HCT116 (cell line): ENCODE results near the gene ZNF319. TPM values are rescaled to one million over a fixed set of nuclear protein-coding genes. Genes with fewer than 3 reads are reported as not detected.

Experiments
- ATAC-seq: fragments of 200-7000 bp; cut with Tn5 transposase; 2 replicates; pipeline ENCODE4 v1.9.1; 2020; ENCODE audit warnings: mild to moderate bottlenecking, moderate library complexity
- BruUV-seq: library from RNA; stranded (reverse); fragments of 400-500 nt; replicated peaks from 2 replicates; lab custom pipeline; 2021; lab: Mats Ljungman, UMichigan
- CTCF ChIA-PET: fragments of 300-600 bp; sonication (Branson Sonifier 250); formaldehyde crosslinking; loops from one replicate; lab custom pipeline; 2021; ENCODE audit warnings: antibody characterized with exemption; lab: Charles Lee
- POLR2A ChIA-PET: fragments of 300-600, 350-600 bp; sonication (Branson Sonifier 250); formaldehyde crosslinking; loops from one replicate; lab custom pipeline; 2021; ENCODE audit warnings: antibody characterized with exemption; lab: Charles Lee
- RAD21 ChIA-PET, 2 experiments: fragments of 300-600 bp; sonication (Branson Sonifier 250); formaldehyde crosslinking; loops; one replicate each; lab custom pipeline; 2023; ENCODE audit warnings: low total read pairs in 2 of 2; ENCODE audit not compliant: uncharacterized antibody in 2 of 2, unreplicated experiment in 2 of 2, low non-redundant PET in 1 of 2; lab: Charles Lee
- DNase-seq: peaks from one replicate; pipeline ENCODE4 v3.0.0-alpha.2; 2010; ENCODE audit warnings: low read depth, low spot score
- H2AFZ ChIP-seq: fragments of 200-600 bp; shearing (Covaris generic), sonication (generic); 2 replicates; pipeline ENCODE4 v1.6.1; 2017; ENCODE audit warnings: low read depth, mixed run types, mixed read lengths, antibody characterized with exemption, low read length; ENCODE audit not compliant: poor library complexity, severe bottlenecking
- H3K27ac ChIP-seq: 2 replicates; pipeline ENCODE4 v1.5.1; 2012; ENCODE audit warnings: low read depth, low read length
- H3K27me3 ChIP-seq: fragments of 200-600 bp; sonication (generic); 2 replicates; pipeline ENCODE4 v1.6.1; 2016; ENCODE audit warnings: mixed run types, low read length, mixed read lengths; ENCODE audit not compliant: insufficient read depth
- H3K36me3 ChIP-seq, 2 experiments: fragments of 200-500 bp in 1 of 2; fragments of 200-600 bp in 1 of 2; sonication (Bioruptor generic) in 1 of 2; sonication (generic) in 1 of 2; 2 replicates each; pipeline versions ENCODE4 v1.5.1 to v1.6.1; 2014 to 2016; ENCODE audit warnings: low read length in 2 of 2, inconsistent platforms in 1 of 2, mixed read lengths in 1 of 2, mixed run types in 1 of 2; ENCODE audit not compliant: insufficient read depth in 2 of 2, control insufficient read depth in 1 of 2
- H3K4me1 ChIP-seq, 2 experiments: fragments of 200-600 bp in 1 of 2; sonication (generic) in 1 of 2; 2 replicates each; pipeline versions ENCODE4 v1.5.1 to v1.6.1; 2012 to 2017; ENCODE audit warnings: low read length in 2 of 2, inconsistent platforms in 1 of 2, mild to moderate bottlenecking in 1 of 2, mixed read lengths in 1 of 2, mixed run types in 1 of 2, moderate library complexity in 1 of 2; ENCODE audit not compliant: insufficient read depth in 2 of 2, control insufficient read depth in 1 of 2
- H3K4me2 ChIP-seq: fragments of 200-600 bp; sonication (generic); 2 replicates; pipeline ENCODE4 v1.6.1; 2017; ENCODE audit warnings: mixed run types, low read length, mixed read lengths
- H3K4me3 ChIP-seq, 2 experiments: fragments of 200-600 bp in 1 of 2; sonication (generic) in 1 of 2; replicated peaks in 1 of 2; 2 replicates each; pipeline ENCODE4 v1.5.1; 2011 to 2016; ENCODE audit warnings: low read length in 2 of 2, control low read depth in 1 of 2, low read depth in 1 of 2, mild to moderate bottlenecking in 1 of 2, mixed read lengths in 1 of 2, mixed run types in 1 of 2
- H3K79me2 ChIP-seq: fragments of 200-600 bp; sonication (generic); 2 replicates; pipeline ENCODE4 v1.6.1; 2017; ENCODE audit warnings: mild to moderate bottlenecking, mixed run types, low read length, moderate library complexity, mixed read lengths; ENCODE audit not compliant: insufficient read depth
- H3K9ac ChIP-seq: fragments of 200-600 bp; sonication (generic); 2 replicates; pipeline ENCODE4 v1.6.1; 2016; ENCODE audit warnings: low read length, mixed read lengths
- H3K9me2 ChIP-seq: fragments of 200-600 bp; sonication (generic), shearing (Covaris generic); 2 replicates; pipeline ENCODE4 v1.6.1; 2017; ENCODE audit warnings: mixed run types, mild to moderate bottlenecking, moderate library complexity; ENCODE audit not compliant: insufficient read depth
- H3K9me3 ChIP-seq, 2 experiments: fragments of 200-500 bp in 1 of 2; fragments of 200-600 bp in 1 of 2; sonication (Bioruptor generic) in 1 of 2; sonication (generic) in 1 of 2; 2 replicates each; pipeline ENCODE4 v1.6.1; 2014 to 2017; ENCODE audit warnings: low read length in 2 of 2, mixed read lengths in 2 of 2, inconsistent platforms in 1 of 2, low read depth in 1 of 2, mild to moderate bottlenecking in 1 of 2, mixed run types in 1 of 2, moderate library complexity in 1 of 2; ENCODE audit not compliant: control insufficient read depth in 1 of 2, insufficient read depth in 1 of 2
- H4K20me1 ChIP-seq: fragments of 200-600 bp; sonication (generic), shearing (Covaris generic); 2 replicates; pipeline ENCODE4 v1.6.1; 2017; ENCODE audit warnings: mixed run types, mild to moderate bottlenecking, moderate library complexity; ENCODE audit not compliant: insufficient read depth
- ATF3 ChIP-seq: IDR thresholded peaks from 2 replicates; pipeline ENCODE4 v1.6.1; 2012
- ELF1 ChIP-seq: IDR thresholded peaks from 2 replicates; pipeline ENCODE4 v1.6.1; 2012; ENCODE audit warnings: low read depth, borderline replicate concordance
- EZH2 ChIP-seq: fragments of 200-600 bp; sonication (generic); IDR thresholded peaks from 2 replicates; pipeline ENCODE4 v1.6.1; 2017; ENCODE audit warnings: antibody characterized with exemption, mixed run types
- JUND ChIP-seq: IDR thresholded peaks from 2 replicates; pipeline ENCODE4 v1.6.1; 2012
- MAX ChIP-seq: IDR thresholded peaks from 2 replicates; pipeline ENCODE4 v1.6.1; 2012
- POLR2A ChIP-seq: IDR thresholded peaks from 2 replicates; pipeline ENCODE4 v1.7.0; 2011; ENCODE audit warnings: borderline replicate concordance; ENCODE audit not compliant: insufficient read depth, insufficient read length; ENCODE audit errors: extremely low read depth
- POLR2AphosphoS5 ChIP-seq: IDR thresholded peaks from 2 replicates; pipeline ENCODE4 v1.6.1; 2011; ENCODE audit warnings: mild to moderate bottlenecking, low read depth, low read length, moderate library complexity
- RAD21 ChIP-seq: IDR thresholded peaks from 2 replicates; pipeline ENCODE4 v1.6.1; 2012; ENCODE audit warnings: low read depth, mild to moderate bottlenecking
- SP1 ChIP-seq: IDR thresholded peaks from 2 replicates; pipeline ENCODE4 v1.6.1; 2012; ENCODE audit warnings: low read depth
- ZBTB33 ChIP-seq: IDR thresholded peaks from 2 replicates; pipeline ENCODE4 v1.6.1; 2011; ENCODE audit warnings: mild to moderate bottlenecking, low read length, moderate library complexity; ENCODE audit not compliant: insufficient replicate concordance; ENCODE audit errors: extremely low read depth
- ZFX ChIP-seq: fragments of 450-650 bp; IDR thresholded peaks from 2 replicates; pipeline ENCODE4 v1.6.1; 2017
- intact Hi-C: fragments of 100-400 bp; cut with micrococcal nuclease; formaldehyde crosslinking; loops from 2 replicates; pipeline ENCODE4 v1.10.0; 2022
- total RNA-seq: library from RNA; stranded (reverse); gene quantifications from one replicate; pipeline ENCODE4 v1.2.1, GENCODE V29; 2021; ENCODE audit not compliant: unreplicated experiment

ZNF319 gene
- total RNA-seq, 1 experiment from 2014 or later: 7.1 TPM

- Histone ChIP-seq H3K9me2 (no peaks in the 10 kb centered on the region), H2AFZ (no peak overlapping the region), H3K79me2 (no peaks in the 10 kb centered on the region), H3K36me3 (peaks cover 0 to 2% of the 10 kb centered on the region in 2 experiments; a peak in 1 of 4 replicates), H3K27me3 (no peaks in the 10 kb centered on the region), H3K4me1 (no peaks in the 10 kb centered on the region), H3K4me3 (no peak overlapping the region), H3K27ac (no peak overlapping the region), H4K20me1 (no peaks in the 10 kb centered on the region), H3K9ac (no peak overlapping the region), H3K9me3 (no peaks in the 10 kb centered on the region), H3K4me2 (no peak overlapping the region)
- DNase-seq (no peak), ATAC-seq (no peak)
- POLR2A ChIA-PET: no interaction called here
- CTCF ChIA-PET: no interaction called here
- TF ChIP-seq POLR2A (no peak), EZH2 (no peak), MAX (no peak), ATF3 (no peak), RAD21 (no peak), ZFX (no peak), ELF1 (no peak), ZBTB33 (no peak), SP1 (no peak), JUND (no peak), POLR2AphosphoS5 (no peak)
- RAD21 ChIA-PET: no interaction called here
- intact Hi-C loops: no loop called here
- no TSS peak for BruUV-seq
Observed at GRCh38 chr16:58047557-58048348, 47.3 kb upstream of the ZNF319 start.
